ENCODE data around the gene B3GNT5.

The B3GNT5 gene

DNA sequence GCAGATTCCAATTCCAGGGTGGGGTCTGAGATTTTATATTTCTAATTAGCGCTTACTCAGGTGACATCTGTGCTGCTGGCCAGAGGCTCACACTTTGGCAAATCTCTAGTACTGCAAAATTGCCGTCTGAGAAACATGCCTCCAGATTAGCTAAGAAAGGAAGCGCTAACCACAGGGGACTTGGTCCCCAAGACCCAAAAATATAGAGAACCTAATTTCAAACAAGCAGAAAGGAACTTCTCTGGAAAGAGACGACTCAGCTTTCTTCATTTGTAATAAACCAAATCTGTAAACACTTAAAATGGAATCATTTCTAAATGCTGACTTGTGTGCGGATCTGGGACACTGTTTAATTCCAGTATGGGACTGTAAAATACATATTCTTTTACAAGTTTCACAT, 55.7 kb downstream of the B3GNT5 start:
- Mint-ChIP-seq H3K27ac (no peak overlapping the region), H3K4me3 (no peak overlapping the region), H3K36me3 (ENCODE audit: low read depth) (no peaks in the 10 kb centered on the region), H3K4me1 (no peaks in the 10 kb centered on the region), H3K27me3 (ENCODE audit: low read depth) (peaks cover 9% of the 10 kb centered on the region), H3K9me3 (no peaks in the 10 kb centered on the region)
- TF ChIP-seq, protein P1, sequence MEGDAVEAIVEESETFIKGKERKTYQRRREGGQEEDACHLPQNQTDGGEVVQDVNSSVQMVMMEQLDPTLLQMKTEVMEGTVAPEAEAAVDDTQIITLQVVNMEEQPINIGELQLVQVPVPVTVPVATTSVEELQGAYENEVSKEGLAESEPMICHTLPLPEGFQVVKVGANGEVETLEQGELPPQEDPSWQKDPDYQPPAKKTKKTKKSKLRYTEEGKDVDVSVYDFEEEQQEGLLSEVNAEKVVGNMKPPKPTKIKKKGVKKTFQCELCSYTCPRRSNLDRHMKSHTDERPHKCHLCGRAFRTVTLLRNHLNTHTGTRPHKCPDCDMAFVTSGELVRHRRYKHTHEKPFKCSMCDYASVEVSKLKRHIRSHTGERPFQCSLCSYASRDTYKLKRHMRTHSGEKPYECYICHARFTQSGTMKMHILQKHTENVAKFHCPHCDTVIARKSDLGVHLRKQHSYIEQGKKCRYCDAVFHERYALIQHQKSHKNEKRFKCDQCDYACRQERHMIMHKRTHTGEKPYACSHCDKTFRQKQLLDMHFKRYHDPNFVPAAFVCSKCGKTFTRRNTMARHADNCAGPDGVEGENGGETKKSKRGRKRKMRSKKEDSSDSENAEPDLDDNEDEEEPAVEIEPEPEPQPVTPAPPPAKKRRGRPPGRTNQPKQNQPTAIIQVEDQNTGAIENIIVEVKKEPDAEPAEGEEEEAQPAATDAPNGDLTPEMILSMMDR (IDR thresholded peaks at IDR 0.05; ENCODE audit: unreplicated experiment in 3 of 3) = no peak

DNA sequence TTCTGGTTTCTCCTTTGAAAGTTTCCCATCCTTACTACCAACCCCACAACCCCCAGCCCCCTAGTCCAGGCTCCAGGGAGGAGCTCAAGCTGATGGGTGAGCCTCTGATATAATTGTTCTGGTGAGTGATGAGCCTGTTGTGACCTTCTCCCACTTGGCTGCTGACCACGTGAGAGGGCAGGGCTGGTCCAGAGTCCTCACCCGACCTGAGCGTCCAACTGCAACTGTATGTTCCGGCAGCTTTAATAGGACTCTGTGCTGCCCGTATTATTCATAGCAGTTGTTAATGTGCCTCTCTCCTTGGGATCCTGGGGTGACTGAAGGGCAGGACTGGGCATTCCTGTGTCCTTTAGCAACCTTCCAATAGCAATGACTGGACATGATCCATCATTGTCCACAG, 56.2 kb downstream of the B3GNT5 start:
- TF ChIP-seq, protein P1 (IDR thresholded peaks at IDR 0.05; ENCODE audit: unreplicated experiment in 3 of 3) = no peak
- H3K36me3 Mint-ChIP-seq (ENCODE audit: low read depth) = no peaks in the 10 kb centered on the region
- H3K9me3 Mint-ChIP-seq = no peaks in the 10 kb centered on the region
- no peak overlapping the region for H3K4me3 Mint-ChIP-seq
- no peaks in the 10 kb centered on the region for H3K4me1 Mint-ChIP-seq
- H3K27me3 Mint-ChIP-seq (ENCODE audit: low read depth) = peaks cover 9% of the 10 kb centered on the region
- H3K27ac Mint-ChIP-seq = peak overlapping the region in 1 of 3 experiments; percentile 35

DNA sequence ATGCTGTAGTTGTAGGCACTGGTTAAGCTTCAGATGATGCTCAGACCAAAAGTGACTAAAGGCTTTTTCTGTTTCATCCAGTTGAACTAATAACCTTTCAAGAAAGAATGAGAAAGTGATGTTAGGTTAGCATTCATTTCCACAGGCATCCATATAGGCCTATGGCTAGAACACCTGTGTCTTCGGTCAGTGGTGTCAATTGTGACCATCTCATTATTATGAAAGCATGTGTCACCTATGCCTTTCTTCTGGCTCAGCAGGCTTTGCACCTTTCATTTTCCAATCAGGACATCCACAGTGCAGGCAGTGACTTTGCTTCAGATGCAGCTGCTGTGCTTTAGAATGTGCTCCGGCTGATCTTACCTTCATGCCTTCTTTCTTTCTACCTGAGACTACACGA, 57.9 kb downstream of the B3GNT5 start:
- Mint-ChIP-seq H3K27me3 (ENCODE audit: low read depth) (peaks cover 9% of the 10 kb centered on the region), H3K27ac (no peak overlapping the region), H3K9me3 (no peaks in the 10 kb centered on the region), H3K4me3 (no peak overlapping the region), H3K36me3 (ENCODE audit: low read depth) (no peaks in the 10 kb centered on the region), H3K4me1 (no peaks in the 10 kb centered on the region)
- TF ChIP-seq, protein P1 (IDR thresholded peaks at IDR 0.05; ENCODE audit: unreplicated experiment in 3 of 3) = no peak

DNA sequence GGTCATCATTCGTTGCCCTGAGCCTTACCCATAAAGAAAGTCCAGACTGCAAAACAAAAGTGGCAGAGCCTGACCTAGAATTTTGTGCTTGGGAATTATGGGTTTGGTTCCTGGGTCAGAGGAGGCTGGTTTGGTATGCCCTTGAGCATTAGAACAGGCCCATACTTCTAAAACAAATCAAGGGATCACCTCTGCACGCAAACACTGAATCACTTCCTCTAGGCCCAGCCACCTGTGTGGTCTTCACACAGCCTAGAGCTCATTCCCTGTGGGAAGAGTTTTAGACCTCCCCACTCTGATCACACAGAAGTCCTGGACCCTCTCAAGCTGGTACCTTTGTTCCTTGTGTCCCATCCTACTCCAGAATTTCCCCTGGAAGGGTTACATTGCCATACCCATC, 59.4 kb downstream of the B3GNT5 start:
- Mint-ChIP-seq H3K27ac (no peak overlapping the region), H3K4me3 (no peak overlapping the region), H3K4me1 (no peaks in the 10 kb centered on the region), H3K36me3 (ENCODE audit: low read depth) (no peaks in the 10 kb centered on the region), H3K27me3 (ENCODE audit: low read depth) (no peaks in the 10 kb centered on the region), H3K9me3 (no peaks in the 10 kb centered on the region)
- TF ChIP-seq, protein P1 (IDR thresholded peaks at IDR 0.05; ENCODE audit: unreplicated experiment in 3 of 3) = no peak

DNA sequence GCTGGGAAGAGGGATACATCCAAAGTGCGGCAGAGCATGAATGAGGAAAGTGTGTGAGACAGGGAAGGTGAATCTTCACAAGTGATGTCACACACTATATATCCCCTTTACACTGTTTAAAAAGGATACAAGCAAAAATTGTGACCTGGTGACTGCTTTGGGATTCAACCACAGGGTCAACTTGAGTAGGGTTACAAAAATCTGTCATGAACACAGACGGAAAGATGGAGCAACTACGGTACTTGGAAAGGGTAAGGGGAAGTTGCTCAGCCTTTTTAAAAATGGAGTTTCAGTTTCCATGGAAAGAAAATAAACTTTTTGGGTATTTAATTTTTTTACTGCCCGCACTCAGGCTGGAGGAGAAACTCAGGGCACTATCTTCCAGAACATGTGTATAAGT, 60.3 kb downstream of the B3GNT5 start:
- no peaks in the 10 kb centered on the region for H3K36me3 Mint-ChIP-seq (ENCODE audit: low read depth)
- H3K4me1 Mint-ChIP-seq = no peaks in the 10 kb centered on the region
- no peak overlapping the region for H3K4me3 Mint-ChIP-seq
- no peaks in the 10 kb centered on the region for H3K9me3 Mint-ChIP-seq
- TF ChIP-seq, protein P1 (IDR thresholded peaks at IDR 0.05; ENCODE audit: unreplicated experiment in 3 of 3) = no peak
- H3K27me3 Mint-ChIP-seq (ENCODE audit: low read depth) = no peaks in the 10 kb centered on the region
- H3K27ac Mint-ChIP-seq = no peak overlapping the region

DNA sequence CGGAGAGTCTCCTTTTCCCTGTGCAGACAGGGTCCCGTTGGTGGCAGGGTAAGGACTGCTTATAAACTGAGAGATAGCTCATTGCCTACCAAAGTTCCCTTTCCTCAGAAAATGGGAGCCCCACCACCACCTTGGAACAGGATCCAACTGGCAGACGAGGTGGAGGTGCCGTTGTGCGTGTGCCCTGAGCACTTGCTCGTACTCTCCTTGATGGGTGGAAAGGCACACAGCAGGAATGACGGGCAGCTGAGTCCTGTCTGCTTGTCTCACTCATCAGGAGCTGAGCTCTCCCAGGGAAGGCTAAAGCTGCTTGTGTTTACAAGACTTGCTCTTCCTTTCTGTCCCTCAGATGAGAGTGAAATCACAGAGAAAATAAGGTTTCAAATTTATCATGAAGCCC, 60.7 kb downstream of the B3GNT5 start:
- Mint-ChIP-seq H3K4me3 (no peak overlapping the region), H3K36me3 (ENCODE audit: low read depth) (no peaks in the 10 kb centered on the region), H3K4me1 (no peaks in the 10 kb centered on the region), H3K27ac (no peak overlapping the region), H3K27me3 (ENCODE audit: low read depth) (no peaks in the 10 kb centered on the region), H3K9me3 (no peaks in the 10 kb centered on the region)
- TF ChIP-seq, protein P1 (IDR thresholded peaks at IDR 0.05; ENCODE audit: unreplicated experiment in 3 of 3) = no peak
